Measurements from ENCODE around the gene GNPDA1. TPM values are rescaled to one million over a fixed set of nuclear protein-coding genes. Genes with fewer than 3 reads are reported as not detected.

Gene GNPDA1
- total RNA-seq = 10 to 100 TPM in 1 of 6 donors, 1 to 10 TPM in 5; 4.1 to 15.2 (median 7.4) TPM
- 10 to 100 TPM in 1 of 2 donors, 1 to 10 TPM in 1; 8.7 to 15.5 TPM for polyA plus RNA-seq

- peak; percentile 79 to 94 (median 87) for DNase-seq
- Histone ChIP-seq H3K4me1 (peaks cover 0 to 20% (median 0%) of the 10 kb centered on the region in 3 donors), H3K36me3 (no peaks in the 10 kb centered on the region), H3K27me3 (no peaks in the 10 kb centered on the region), H3K9me3 (no peaks in the 10 kb centered on the region), H3K4me3 (peak within 1 kb of the TSS; percentile 60 to 84 (median 68)), H3K27ac (peak within 1 kb of the TSS; percentile 47 to 85 (median 73))
- WGBS, 2 donors = 1% methylated on average over 58 of the region's 58 CpGs
- ATAC-seq = peak; percentile 91 to 97 (median 93)
- intact Hi-C loops (cut with DNase I) = loop anchor here in 1 of 3 donors (10.0 kb wide), 1 partner anchor 132 kb away; no protein-coding TSS in a partner anchor
- FAIRE-seq = no peak
- no peak for TF ChIP-seq CTCF (IDR thresholded peaks at IDR 0.05)
These were observed at the start of gene GNPDA1 for GRCh38 chr5:142012792-142013388. TSS of gene GNPDA1 (minus strand) at chr5:142013027. CDS start at chr5:142012035, 992 bp downstream.

GRCh38 chr5:142059304-142059940, 46.6 kb upstream of the GNPDA1 start:
- TF ChIP-seq CTCF (IDR thresholded peaks at IDR 0.05) = no peak
- Histone ChIP-seq H3K27me3 (no peaks in the 10 kb centered on the region), H3K9me3 (no peaks in the 10 kb centered on the region), H3K4me3 (no peak overlapping the region), H3K4me1 (peaks cover 0 to 5% (median 0%) of the 10 kb centered on the region in 3 donors), H3K36me3 (no peaks in the 10 kb centered on the region), H3K27ac (no peak overlapping the region)
- FAIRE-seq (no peak), ATAC-seq (peak; percentile 84 to 94 (median 90)), DNase-seq (peak in 3 of 6 donors; percentile 49 to 63 (median 62))
- 44 to 46% methylated on average over 1 of the region's 1 CpG for WGBS, 2 donors
- intact Hi-C loops (cut with DNase I) = no loop called here

- H3K27ac ChIP-seq = no peak overlapping the region
- H3K27me3 ChIP-seq = no peaks in the 10 kb centered on the region
- DNase-seq (no peak), ATAC-seq (no peak), FAIRE-seq (no peak)
- intact Hi-C loops (cut with DNase I) = no loop called here
- H3K36me3 ChIP-seq = no peaks in the 10 kb centered on the region
- no peak for TF ChIP-seq CTCF (IDR thresholded peaks at IDR 0.05)
- peaks cover 0 to 5% (median 0%) of the 10 kb centered on the region in 3 donors for H3K4me1 ChIP-seq
- no peaks in the 10 kb centered on the region for H3K9me3 ChIP-seq
- no peak overlapping the region for H3K4me3 ChIP-seq
These were observed 44.9 kb upstream of the GNPDA1 start for GRCh38 chr5:142057697-142058056.

GRCh38 chr5:142056816-142057696, 44.2 kb upstream of the GNPDA1 start:
- Histone ChIP-seq H3K9me3 (no peaks in the 10 kb centered on the region), H3K36me3 (no peaks in the 10 kb centered on the region), H3K27me3 (no peaks in the 10 kb centered on the region), H3K4me3 (no peak overlapping the region), H3K27ac (peak overlapping the region in 1 of 4 donors; percentile 35), H3K4me1 (peaks cover 0 to 5% (median 0%) of the 10 kb centered on the region in 3 donors)
- WGBS, 2 donors = 56 to 64% methylated on average over 5 of the region's 5 CpGs
- intact Hi-C loops (cut with DNase I) = no loop called here
- TF ChIP-seq CTCF (IDR thresholded peaks at IDR 0.05) = no peak
- FAIRE-seq (no peak), ATAC-seq (no peak), DNase-seq (no peak)

Measured in pancreas (tissue), 10 donors.